HG02970 (cell line): ENCODE data around the gene KLHL29.

Experiments
- ATAC-seq: cut with Tn5 transposase; IDR thresholded peaks from one replicate; pipeline ENCODE4 v1.9.1; 2021; ENCODE audit warnings: mild to moderate bottlenecking, moderate library complexity, moderate number of reproducible peaks; ENCODE audit not compliant: unreplicated experiment, low FRiP score

The KLHL29 gene

GRCh38 chr2:23487735-23488492 lies 102.9 kb downstream of the KLHL29 start:
- no peak for ATAC-seq

DNA sequence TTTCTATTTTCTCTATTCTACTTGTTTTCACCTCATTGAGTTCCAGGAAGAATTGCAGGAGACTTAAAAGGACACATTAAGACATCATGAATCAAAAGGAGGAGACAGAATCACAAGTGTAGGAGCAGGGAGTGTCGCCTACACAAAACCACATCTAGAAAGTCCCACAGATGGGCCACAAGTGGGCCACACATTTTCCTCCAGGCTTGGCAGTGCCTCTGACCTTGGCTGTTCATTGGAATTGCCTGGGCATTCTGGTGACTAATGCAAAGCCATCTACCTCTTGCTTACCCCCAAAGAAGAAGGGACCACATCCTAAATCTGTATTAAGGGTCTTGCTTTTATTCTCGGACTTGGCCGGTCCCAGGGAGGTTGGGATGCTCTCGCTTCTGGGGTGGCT lies 103.6 kb downstream of the KLHL29 start:
- no peak for ATAC-seq

GRCh38 chr2:23489471-23490322 lies 104.7 kb downstream of the KLHL29 start:
- ATAC-seq = no peak

GRCh38 chr2:23491591-23492336 lies 106.8 kb downstream of the KLHL29 start:
- no peak for ATAC-seq

DNA sequence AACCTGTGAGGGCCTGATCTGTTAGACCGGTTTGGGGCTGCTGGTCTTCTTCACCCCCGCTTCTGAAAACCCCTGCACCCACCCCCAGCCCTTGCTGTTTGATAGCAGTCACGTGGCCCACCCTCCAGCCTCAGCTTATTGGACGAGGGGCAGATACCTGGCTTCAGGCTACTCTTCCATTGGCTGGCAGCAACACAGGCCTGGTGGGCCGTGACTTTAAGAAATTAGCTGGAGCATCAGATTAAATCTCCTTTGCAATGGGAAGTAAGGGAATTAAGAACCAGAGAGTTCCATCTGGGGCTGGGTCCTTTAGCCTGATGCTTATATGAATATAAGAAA lies 107.3 kb downstream of the KLHL29 start:
- ATAC-seq = no peak

DNA sequence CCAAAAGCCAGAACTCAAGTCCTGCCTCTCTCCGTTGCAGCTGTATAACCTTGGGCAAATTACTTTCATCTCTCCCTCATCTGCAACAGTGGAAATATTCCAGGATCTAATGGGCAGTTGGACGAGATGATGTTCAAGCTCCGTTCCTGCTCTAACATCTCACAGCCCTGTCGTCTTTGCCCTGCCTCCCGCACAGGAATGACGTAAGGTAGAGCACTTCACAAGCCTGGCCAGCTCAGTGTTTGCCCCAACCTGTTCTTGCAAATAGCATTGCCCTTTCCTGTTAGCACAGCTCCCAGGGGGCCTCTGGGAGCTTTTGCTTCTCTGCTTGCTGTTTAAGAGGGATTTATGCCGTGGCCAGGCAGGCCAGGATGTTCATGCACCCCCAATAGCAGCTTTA lies 107.9 kb downstream of the KLHL29 start:
- ATAC-seq = no peak

- ATAC-seq = no peak
These were observed 108.9 kb downstream of the KLHL29 start for GRCh38 chr2:23493846-23494245.

GRCh38 chr2:23494286-23494685 lies 109.3 kb downstream of the KLHL29 start:
- ATAC-seq = no peak

- ATAC-seq = no peak
These were observed 110.7 kb downstream of the KLHL29 start for GRCh38 chr2:23495661-23496114.

DNA sequence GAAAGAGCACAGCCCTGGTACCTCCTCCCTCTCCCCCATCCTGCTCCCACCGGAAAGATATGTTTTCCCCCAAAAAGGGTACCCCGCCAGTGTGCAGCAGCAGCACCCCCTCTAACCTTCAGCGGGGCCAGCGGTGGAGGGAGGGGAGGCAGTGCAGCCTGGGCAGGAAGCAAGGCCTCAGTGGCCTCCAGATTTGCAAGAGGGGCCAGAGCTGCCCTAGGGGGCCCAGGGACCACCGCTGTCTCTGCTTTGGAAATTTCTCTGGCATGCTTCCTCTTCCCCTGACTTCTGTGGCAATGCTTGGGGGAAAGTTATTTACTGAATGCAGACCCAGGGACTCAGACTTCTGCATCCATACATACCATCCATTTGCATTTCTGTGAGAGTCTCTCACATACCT lies 111.5 kb downstream of the KLHL29 start:
- ATAC-seq = no peak

DNA sequence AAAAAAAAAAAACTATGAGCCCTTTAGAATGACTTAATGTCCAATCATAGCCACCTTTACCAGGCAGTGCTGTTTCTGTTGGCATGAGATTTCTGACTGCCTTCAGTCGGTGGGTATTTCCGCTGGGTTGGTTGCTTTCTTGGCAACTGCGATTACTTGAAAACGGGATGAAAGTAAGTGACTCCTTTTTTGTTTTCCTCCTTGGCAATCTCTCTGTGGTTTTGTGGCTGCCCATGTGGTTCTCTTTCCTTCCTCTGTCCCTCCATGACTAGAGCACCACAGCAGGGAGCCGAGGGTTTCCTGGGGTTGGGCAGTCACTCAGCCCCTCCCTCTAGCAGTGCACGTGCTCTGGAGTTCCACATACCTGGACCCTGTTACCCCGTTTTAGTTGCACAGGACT lies 112.1 kb downstream of the KLHL29 start:
- ATAC-seq = no peak

- ATAC-seq = no peak
These were observed 112.6 kb downstream of the KLHL29 start for GRCh38 chr2:23497536-23497935.

DNA sequence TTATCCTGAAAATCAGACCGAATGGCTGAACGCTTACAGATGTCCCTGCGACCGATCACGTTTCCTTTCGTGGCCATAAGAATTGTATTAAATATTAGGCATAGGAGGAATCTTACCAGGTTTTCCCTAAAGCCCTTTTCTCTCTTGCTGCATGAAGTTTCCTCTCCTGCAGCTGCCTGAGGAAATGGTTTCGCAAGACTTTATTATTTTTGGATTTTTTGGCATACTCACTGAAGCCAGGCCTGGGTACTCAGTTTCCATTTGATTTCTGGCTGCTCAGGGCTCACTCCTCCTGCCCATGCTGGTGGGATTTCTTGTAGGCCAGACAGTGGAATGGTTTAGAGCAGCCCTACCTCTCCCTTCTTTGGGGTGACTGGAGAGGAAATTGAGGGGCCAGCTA lies 114.0 kb downstream of the KLHL29 start:
- ATAC-seq = no peak

DNA sequence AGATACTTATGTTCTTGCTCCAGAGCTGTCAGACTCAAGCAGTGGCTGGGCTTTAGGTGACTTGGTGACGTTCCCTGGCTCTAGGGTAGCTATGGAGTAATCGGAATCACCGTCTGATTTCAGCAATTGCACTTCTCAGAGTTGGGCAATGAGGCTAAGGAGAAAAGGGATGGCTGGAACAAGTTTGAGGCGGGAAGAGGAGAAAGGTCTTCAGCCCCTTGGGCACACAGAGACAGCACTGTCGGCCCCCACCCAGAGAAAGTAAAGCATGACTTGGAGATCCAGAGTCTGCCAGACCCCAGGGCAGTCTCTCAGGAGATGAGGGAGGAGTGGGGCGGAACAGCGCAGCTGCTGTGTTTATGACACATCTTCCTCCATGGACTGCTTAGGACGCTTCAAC lies 114.5 kb downstream of the KLHL29 start:
- ATAC-seq = no peak

DNA sequence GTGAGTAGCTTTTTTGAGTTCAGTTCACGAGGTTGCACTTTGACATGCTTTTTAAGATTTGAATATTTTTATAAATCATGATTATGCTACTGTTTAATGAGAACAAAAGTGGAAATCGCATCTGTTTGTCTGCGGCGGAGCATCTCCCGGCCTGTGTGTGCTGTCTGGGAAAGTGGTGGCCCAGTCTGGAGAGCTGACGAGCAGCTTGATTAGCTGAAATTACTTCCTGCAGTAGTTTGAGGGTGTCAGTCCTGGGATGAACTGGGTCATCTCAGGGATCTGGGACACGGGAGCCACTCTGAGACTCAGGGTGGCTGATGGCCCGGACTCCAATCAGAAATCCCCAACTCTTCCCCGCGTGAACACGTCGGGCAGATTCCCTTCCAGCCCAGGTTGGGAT lies 115.9 kb downstream of the KLHL29 start:
- no peak for ATAC-seq

DNA sequence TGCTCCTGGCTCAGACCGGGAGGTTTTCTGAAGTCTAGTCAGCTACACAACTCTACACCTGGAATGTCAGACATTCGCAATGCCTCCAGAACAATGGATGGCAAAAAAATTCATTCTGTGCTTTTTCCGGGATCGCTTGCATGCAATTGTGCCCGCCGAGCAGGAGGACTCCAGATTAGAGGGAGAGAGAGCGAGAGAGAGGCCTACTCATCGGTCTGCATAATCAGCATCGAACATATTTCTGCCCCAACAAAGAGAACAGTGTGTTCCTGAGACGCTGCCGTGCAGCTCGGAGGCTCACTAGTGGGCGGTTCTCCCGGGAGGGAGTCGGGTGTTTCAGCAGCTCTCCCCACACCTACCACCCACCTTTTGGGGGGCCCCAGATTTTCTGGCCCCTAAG lies 117.1 kb downstream of the KLHL29 start:
- ATAC-seq = no peak

- ATAC-seq = no peak
These were observed 118.1 kb downstream of the KLHL29 start for GRCh38 chr2:23503097-23503496.

DNA sequence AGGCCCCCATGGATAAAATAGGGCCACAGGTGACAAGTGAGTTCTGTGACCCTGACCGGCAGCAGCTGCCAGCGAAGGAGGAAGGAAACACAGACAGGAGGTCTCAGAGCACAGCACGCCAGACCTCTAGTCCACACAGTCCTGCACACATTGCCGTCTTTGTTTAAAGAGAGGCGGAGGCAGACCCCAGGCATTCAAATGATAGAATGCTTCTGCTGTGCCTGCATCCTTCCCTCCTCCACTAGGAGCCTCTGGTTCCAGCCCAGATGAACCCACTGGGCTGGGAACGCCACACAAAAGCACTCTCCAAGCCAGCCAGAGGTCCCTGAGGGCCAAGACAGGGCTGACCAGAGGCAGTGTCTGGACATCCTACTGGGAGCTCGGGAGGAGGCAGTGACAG lies 118.7 kb downstream of the KLHL29 start:
- no peak for ATAC-seq

DNA sequence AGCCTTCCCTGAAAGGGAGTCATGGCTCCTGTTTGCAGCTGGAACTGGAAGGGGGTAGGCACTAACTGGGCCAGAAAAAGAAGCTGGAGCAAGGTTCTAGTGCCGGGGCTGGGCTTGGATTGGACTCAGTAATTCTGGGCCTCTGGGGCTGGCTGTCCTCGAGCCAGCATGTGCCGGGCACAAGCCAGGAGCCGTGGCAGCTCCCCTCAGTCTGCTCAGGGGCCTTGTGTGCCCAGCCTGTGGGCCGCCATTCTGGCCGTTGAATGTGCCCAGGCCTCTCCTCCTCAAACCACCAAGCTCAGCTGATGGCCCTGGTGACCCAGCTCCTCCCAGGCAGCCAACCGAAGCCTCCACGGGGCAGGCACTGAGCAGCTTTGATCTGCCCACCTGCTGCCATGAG lies 119.6 kb downstream of the KLHL29 start:
- no peak for ATAC-seq

- no peak for ATAC-seq
These were observed 120.4 kb downstream of the KLHL29 start for GRCh38 chr2:23505218-23505983.
